Stimulated activated naive CD4-positive, alpha-beta T cell treated with Interleukin-2 at 50 U/mL for 16 hours (primary cell): ENCODE measurements around the gene NOLC1.
"Not testable (repeated sequence)": the region's sequence is repeated elsewhere in the genome, so short reads cannot be mapped to it uniquely, and the experiment has no call there.

Experiments used
- DNase-seq: peaks from one replicate; lab custom pipeline; 2025; lab: John Stamatoyannopoulos, UW

NOLC1 gene

GRCh38 chr10:102153093-102153620 lies 968 bp downstream of the NOLC1 start:
- no peak for DNase-seq

GRCh38 chr10:102154466-102155116 lies 2.4 kb downstream of the NOLC1 start:
- no peak for DNase-seq

GRCh38 chr10:102157224-102157623 lies 5.0 kb downstream of the NOLC1 start:
- no peak for DNase-seq

- no peak for DNase-seq
These were observed 6.9 kb downstream of the NOLC1 start for GRCh38 chr10:102159051-102159597.

GRCh38 chr10:102159831-102160230 lies 7.6 kb downstream of the NOLC1 start:
- DNase-seq, result no peak

- no peak for DNase-seq
These were observed 11.3 kb downstream of the NOLC1 start for GRCh38 chr10:102163342-102163989.

- DNase-seq, result no peak
These were observed 15.7 kb downstream of the NOLC1 start for GRCh38 chr10:102167861-102168260.

GRCh38 chr10:102170602-102171001 lies 18.4 kb downstream of the NOLC1 start:
- no peak for DNase-seq

- no peak for DNase-seq
These were observed 20.1 kb downstream of the NOLC1 start for GRCh38 chr10:102172288-102172687.

GRCh38 chr10:102175415-102175814 lies 23.2 kb downstream of the NOLC1 start:
- DNase-seq, result no peak

- DNase-seq, result no peak
These were observed 32.4 kb downstream of the NOLC1 start for GRCh38 chr10:102184606-102185005.

- DNase-seq, result no peak
These were observed 33.1 kb downstream of the NOLC1 start for GRCh38 chr10:102185272-102185671.

- no peak for DNase-seq
These were observed 33.8 kb downstream of the NOLC1 start for GRCh38 chr10:102185811-102186527.

GRCh38 chr10:102188298-102188940 lies 36.2 kb downstream of the NOLC1 start:
- DNase-seq, result no peak

- DNase-seq, result not testable (repeated sequence)
These were observed 37.0 kb downstream of the NOLC1 start for GRCh38 chr10:102188941-102189898.

- no peak for DNase-seq
These were observed 39.8 kb downstream of the NOLC1 start for GRCh38 chr10:102191956-102192355.

GRCh38 chr10:102195296-102195870 lies 43.2 kb downstream of the NOLC1 start:
- DNase-seq, result no peak

GRCh38 chr10:102196893-102197292 lies 44.7 kb downstream of the NOLC1 start:
- no peak for DNase-seq

- no peak for DNase-seq
These were observed 45.8 kb downstream of the NOLC1 start for GRCh38 chr10:102198027-102198426.
